ENCODE measurements around the gene SNX10.

Gene SNX10

DNA sequence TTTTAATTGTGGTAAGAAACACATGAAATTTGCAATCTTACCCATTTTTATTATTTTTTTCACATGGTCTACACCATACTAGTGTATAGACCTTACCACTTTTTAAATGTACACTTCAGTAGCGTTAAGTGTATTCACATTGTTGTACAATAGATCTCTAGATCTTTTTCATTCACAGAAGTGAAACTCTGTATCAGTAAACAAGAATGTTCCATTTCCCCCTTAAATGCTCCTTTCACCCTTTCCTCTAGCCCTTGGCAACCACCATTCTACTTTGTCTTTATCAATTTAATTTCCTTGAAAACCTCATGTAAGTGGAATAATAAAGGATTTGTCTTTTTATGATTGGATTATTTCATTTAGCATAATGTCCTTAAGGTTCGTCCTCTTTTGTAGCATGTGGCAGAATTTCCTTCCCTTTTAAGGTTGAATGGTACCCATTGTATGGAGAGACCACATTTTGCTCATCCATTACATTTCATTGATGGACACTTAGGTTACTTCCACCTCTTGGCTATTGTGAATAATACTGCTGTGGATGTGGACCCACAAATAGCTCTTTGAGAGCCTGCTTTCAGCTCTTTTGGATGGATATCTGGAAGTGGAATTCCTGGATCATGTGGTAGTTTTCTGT, 45.7 kb downstream of the SNX10 start:
- DNase-seq (ENCODE audit: low read depth in 2 of 2), result no peak

DNA sequence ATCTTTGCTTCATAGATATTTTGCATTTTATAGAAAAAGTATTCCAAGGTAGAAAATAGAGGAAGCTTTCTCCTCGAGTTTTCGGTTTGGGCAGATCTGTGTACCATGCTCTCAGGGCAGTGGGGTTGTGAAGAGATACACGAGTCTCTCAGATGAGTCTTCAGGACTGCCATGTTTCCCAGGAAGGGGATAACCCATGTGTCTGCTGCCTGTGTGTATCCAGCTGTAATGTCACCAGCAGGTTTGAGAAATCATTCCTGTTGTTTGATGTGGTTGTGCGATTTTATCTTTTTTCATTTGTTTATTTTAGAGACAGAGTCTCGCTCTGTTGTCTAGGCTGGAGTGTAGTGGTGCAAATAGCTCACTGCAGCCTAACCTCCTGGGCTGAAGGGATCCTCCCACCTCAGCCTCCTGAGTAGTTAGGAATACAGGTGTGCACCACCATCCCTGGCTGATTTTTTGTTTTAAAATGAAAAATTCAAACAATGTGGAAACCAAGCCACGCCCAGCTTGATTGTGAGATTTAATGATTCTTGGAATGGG, 48.9 kb downstream of the SNX10 start:
- DNase-seq (ENCODE audit: low read depth in 2 of 2), result no peak

DNA sequence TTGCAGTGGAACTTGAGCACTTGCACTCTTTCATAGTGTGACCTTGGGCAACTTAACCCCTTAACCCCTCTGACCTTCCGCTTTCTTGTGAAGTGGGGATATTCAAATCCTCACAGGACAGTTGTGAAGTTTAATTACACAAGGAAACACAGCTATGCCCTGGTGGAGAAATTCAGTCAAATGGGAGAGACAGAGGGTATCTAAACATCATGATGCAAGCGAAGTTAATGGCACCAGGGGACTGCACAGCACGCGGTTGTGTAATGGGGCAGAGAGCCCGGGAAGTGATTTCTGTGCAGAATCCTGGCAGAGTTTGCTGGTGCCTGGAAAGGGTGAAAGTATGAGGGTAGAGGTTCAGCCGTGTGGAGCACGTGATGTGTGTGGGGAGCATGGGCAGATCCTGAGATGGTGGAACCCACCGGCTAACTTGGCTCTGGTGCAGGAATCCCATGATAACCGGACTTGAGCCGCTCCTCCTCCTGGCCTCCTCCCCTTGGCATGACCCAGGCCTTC, 51.7 kb downstream of the SNX10 start:
- DNase-seq (ENCODE audit: low read depth in 2 of 2), result no peak

DNA sequence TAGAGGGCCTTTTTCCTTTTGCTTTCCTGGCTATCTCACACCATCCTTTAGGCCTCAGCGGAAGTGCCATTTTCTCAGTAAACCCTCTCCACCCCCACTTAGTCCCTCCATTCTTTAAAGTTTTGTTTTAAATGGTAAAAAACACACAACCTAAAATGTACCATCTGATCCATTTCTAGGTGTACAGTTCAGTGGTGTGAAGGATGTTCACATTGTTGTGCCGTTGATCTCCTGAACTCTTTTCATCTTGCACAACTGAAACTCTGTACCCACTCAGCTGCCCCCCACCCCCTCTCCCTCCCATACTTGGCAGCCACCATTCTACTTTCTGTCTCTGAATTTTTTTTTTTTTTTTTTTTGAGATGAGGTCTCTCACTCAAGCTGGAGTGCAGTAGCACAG, 52.2 kb downstream of the SNX10 start:
- DNase-seq (ENCODE audit: low read depth in 2 of 2), result no peak

DNA sequence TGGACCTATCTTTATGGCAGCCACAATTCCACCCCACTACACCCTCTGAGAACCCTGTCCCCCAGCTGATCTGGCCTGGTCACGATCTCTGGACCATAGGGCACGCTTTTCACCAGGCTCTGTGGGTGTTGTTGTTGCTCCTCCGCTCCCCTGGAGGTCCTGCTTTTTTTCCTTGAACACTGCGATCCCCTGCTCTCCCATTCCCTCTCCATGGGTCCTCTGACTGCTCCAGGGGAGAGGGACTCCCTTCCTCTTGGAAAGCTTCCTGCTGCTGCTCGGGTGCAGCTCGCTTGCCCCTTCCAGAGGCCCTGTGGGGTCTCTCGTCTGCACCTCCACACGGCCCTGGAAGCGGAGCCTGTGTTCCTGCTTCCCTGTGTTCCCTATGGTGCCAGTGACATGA, 53.5 kb downstream of the SNX10 start:
- DNase-seq (ENCODE audit: low read depth in 2 of 2), result no peak

DNA sequence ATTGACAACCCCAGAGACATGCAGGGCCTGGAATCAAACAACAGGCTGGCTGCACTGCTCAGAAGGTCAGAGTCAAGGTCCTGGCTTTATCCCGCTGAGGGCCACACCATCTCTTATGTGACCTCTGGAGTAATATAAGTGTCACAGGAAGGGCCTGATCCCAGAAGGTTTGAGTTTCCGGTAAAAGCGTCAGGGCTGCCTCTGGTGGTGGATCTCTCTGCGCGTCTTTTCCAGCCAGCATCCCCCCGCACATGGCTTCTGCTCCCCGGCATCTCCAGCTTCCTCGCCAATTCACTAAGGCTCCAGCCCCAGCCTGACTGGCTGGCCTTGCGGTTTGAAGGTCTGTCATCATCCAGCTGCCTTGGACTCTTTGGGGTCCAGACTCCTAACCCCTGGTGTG, 54.2 kb downstream of the SNX10 start:
- DNase-seq (ENCODE audit: low read depth in 2 of 2), result no peak

DNA sequence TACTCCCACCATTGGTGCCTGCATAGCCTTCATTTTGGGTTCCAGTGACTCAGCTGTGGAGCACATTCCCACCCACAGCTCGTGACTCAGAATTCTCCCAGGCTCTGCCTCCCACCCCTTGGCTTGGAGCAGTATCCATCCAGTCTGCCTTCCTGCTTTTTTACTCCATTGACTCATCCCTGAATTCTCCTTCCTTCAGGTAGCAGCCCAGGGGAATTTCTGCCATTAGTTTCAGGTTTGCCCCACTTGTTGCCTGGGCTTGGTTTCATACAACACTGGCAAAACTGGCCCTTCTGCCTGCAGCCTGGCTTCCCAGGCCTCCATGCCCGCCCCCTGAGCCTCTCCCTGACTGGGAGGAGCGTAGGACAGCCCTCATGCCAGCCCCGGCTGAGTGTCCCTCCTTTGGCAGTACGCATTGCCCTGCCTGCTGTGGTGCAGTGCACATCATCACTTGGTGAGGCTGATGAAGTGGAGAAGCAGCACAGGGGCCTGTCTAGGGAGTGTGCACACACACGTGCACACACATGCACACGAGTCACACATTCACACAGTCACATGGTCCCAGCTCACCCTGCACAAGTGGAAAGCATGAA, 55.0 kb downstream of the SNX10 start:
- DNase-seq (ENCODE audit: low read depth in 2 of 2), result no peak

DNA sequence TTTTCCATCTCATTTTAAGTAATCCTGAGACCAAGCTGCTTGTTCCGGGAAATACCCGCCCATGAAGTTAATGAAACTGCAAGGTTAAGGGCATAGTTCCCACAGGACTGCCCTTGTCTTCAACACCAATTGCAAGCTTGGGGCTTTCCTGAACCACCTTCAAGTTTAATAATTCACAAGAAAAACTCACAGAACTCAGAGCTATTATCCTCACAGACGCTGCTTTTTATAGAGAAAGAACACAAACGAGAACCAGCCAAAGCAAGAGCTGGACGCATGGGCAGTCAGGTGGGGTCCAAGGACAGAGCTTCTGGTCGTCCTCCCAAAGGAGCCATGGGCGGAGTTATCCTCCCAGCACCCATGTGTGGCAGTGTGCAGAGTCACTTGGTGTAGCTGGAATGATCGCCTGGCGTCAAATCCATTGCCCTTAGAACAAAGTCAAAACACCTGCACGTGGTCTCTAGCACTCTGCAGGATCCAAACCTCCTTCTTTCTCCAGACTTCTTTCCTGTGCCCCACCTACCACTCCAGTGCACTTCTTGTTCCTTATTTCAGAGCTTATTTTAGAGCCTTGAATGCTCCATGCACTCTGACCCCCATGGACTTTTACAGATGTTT, 56.7 kb downstream of the SNX10 start:
- no peak for DNase-seq (ENCODE audit: low read depth in 2 of 2)

DNA sequence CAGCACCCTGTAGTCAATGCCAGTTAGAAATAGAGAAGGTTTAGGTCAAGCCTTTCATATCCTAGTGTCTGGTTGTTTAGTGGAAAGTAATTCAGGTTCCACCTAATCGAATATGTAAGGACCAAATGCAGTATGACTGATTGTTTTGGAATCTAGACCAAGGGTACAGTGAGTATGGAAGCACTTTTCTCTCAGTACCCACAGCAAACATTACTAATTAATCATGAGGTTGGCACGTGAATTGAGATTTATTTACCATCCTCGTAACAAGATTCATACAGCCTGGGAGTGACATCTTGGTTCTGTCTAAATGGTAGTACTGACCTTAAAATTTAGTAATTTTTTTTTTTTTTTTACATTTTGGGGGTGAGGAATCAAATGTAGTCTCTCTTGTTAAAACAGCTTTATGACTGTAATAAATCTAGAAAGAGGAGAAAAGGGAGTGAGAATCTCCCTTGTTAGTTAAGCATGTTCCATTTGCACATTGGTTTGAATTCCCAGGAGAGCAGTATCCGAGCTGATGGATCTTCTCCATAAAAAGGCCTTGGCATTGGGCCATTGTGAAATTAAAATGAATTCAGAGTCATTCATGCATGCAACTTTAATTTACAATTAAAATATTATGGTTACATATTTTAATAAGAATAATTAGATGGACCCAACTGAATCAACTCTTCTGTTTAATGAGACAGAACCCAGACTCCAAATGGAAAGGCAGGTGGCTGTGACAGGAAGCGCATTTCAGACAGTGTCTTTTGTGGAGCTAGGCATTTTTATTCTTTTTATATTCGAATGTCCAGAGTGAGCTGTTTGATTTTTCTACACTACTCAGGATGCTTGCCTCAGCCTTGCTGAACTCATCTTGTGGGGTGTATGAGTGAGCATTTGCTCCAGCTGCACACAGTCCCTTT, 57.6 kb downstream of the SNX10 start:
- no peak for DNase-seq (ENCODE audit: low read depth in 2 of 2)

DNA sequence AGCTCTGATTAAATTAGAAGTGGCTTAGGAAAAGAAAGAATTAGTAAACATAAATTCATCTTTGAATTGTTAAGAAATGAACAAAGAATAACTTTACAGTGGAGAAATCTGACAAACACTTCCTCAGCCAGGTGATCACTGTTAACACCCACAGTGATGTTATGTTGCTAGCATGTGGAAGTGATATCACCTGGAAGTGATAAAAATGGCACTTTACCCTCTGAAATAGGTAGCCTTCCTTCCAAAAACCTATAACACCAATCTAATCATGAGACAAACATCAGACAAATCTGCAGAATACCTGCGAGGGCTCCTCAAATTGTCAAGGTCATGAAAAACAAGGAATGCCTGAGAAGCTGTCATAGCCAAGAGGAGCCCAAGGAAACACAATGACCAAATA, 59.5 kb downstream of the SNX10 start:
- no peak for DNase-seq (ENCODE audit: low read depth in 2 of 2)

DNA sequence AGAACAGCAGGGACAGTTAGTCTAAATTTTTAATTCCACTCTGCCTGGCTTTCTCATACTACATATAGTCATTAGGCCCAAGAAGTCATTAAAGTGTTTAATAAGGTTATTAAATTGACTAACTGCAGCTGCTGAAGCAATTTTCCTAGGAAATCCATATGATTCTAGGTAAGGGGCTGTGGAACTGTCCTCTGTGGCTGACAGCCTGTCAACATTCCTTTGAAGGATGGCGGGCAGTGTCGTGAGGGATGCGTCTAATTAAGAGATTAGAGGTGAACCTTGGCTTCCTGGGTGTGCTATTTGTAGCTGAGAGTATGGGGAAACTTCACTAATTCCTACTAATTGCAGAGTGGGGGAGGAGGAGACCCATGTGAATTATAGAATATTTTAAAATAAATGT, 64.6 kb downstream of the SNX10 start:
- DNase-seq (ENCODE audit: low read depth in 2 of 2), result no peak

DNA sequence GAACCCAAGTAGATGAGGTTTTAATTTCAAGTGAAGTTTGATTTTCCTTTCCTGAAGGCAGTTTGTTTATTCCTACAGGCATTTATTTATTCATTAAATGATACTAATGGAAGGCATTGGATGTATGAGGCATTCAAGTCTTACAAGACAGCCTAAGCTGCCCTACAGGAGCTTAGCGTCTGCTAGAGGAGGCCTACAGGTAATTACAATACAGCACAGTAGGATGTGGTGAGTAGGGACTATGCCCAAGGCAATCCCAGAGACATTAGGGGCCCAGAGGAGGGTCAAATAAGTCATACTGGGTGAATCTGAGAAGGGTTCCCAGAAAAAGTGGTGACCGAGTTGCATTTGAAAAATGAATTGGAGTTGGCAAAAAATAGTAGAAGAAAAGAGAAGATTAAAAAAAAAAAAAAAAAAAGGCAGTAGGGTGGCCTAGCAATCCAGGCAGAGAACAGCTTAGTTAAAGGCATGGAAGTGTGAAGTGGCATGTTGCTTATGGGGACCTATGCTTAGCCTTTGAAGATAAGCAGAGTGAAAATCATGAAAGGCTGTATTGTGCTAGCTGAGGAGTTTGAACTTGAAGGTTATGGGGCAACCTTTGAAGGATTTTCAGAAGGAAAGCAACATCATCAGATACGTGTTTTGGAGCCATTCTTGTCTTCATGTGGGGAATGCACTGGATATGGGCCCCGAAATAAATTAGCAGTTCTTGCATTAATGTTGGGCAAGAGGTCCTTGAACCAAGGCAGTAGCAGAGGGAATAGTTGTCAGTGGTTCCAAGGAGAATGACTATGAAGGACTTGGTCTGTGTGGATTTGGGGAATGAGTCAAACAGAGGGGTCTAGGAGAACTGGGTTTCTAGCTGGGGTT, 65.5 kb downstream of the SNX10 start:
- no peak for DNase-seq (ENCODE audit: low read depth in 2 of 2)

DNA sequence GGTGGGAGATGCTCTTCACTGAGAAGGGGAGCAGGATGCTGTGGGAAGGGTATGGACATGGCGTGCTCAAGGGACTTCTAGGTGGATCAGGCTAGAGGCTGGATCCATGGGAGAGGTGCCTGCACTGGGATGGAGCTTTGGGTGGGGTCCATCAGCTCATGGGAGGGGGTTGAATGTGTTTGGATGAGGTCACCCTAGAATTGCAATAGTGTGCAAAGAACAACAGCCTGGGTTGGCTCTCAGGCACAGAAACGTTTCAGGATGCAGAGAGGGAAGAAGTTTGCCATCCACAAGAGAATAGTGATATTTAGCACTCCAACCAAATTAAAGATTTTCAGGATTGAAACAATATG, 66.1 kb downstream of the SNX10 start:
- no peak for DNase-seq (ENCODE audit: low read depth in 2 of 2)

DNA sequence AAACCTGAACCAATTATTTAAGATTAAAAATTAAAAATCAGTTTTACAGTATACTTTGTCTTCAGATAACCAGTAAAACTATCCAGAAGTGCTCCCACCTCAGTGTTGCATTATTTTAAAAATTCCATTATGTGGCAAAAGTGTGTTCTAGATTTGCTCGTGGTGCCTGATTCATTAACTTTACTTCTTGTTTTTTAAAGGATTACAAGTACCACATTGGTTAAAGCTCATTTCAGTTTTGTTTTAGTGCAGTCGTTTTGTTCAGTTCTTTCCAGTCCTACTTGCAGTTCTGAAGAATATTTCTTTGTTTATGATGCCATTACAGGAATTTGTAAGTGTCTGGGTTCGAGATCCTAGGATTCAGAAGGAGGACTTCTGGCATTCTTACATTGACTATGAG, 69.0 kb downstream of the SNX10 start:
- DNase-seq (ENCODE audit: low read depth in 2 of 2), result no peak

DNA sequence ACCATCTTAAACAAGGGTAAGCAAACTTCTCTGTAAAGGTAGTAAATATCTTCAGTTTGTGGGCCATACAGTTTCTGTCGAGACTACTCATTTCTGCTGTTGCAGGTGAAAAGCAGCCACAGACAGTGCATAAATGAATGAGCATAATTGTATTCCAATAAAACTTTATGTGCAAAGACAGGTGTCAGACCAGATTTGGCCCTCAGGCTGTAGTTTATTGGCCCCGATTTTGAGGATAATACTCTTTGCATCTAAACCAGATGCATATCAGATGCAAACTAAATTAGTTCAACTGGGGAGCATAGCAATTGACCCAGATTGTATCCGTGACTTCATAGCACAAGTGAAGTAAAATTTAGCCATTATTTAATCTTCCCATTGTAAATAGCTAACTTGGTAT, 70.0 kb downstream of the SNX10 start:
- no peak for DNase-seq (ENCODE audit: low read depth in 2 of 2)

DNA sequence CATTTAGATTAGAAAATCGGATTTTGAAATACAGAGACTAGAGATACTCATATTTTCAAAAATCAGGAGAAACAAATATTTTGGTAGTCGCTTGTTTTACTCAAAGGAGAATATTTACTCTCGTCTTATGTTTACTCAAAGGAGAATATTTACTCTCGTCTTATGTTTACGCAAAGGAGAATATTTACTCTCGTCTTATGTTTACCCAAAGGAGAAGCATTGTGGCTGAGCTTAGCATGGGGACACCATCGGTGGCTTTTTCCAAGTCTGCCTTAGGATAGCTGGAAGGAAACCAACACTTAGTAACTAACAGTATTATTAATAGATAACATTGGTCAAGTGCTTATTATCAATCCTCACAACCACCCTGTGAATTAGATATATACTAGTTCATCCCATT, 71.8 kb downstream of the SNX10 start:
- DNase-seq (ENCODE audit: low read depth in 2 of 2), result no peak

DNA sequence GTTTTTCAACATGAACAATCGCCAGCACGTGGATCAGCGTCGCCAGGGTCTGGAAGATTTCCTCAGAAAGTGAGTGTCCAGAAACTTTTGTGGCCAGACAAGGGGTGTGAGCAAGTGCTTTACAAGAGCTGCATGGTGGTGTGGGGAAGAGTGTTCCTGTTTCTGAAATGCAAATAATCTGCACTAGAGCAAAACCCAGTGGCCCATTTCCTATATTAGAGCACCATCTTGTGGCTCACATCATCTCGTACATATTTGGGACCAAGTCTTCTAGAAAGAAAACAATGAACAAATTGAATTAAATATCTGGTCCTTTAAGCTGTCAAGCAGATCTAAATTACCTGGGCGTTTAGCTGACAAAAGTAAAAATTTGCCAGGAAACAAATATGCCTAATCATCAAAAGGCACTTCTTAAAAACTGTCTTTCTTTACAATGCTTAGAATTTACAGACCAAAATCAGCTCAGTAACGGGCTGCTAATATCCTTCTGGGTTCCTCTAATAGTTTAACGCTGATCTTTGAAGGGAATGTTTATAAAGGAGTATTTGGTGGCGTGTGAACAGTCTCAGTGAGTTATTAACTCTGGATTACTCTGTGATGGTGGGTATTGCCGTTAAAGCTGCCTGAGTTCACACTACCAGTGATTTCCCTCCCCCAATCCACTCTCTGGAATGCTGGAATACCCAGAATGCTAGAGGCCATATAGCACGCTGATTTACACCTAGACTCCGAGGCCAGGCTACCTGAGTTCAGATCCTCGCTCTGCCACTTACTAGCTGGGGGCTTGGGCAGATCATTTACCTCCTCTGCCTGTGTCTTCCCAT, 73.6 kb downstream of the SNX10 start:
- DNase-seq (ENCODE audit: low read depth in 2 of 2), result peak; percentile 30

DNA sequence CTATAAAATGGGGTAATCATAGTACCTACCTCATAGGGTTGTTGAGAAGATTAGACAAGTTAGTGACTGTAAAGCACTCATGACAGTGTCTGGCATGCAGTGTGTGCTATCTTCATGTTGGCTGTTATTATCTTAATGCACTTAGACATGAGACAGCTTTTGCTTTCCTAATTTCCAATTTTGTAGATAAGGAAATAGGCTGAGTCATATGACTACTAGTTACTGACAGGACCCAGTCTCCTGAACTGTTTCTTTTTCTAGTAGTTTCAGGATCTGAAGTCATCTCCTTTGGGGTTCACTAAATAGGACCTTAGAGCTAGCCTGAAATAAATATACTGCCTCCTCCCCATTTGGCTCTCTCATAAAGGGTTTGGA, 74.2 kb downstream of the SNX10 start:
- no peak for DNase-seq (ENCODE audit: low read depth in 2 of 2)

DNA sequence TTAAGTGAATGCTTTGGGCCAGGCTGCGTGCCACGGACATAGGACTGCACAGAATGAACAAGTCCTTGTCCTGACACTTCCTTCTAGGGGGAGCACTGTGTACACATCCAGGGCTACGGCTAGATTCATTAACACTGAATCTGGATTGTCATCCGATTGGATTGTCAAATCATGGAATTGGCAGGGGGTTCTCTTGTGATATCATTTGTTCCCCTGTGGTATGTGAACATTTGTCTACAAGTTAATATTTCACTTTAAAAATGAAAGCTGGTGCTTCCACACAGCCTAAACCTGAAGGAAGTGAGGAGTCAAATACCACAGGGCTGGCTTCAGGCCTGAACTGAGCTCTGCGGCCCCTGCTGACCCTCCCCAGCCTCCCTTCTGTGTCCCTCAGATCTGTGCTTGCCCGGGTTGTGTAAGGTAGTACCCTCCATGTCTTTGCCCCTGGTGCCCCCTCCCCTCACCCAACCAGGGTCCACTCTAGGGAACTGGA, 75.6 kb downstream of the SNX10 start:
- DNase-seq (ENCODE audit: low read depth in 2 of 2), result no peak

DNA sequence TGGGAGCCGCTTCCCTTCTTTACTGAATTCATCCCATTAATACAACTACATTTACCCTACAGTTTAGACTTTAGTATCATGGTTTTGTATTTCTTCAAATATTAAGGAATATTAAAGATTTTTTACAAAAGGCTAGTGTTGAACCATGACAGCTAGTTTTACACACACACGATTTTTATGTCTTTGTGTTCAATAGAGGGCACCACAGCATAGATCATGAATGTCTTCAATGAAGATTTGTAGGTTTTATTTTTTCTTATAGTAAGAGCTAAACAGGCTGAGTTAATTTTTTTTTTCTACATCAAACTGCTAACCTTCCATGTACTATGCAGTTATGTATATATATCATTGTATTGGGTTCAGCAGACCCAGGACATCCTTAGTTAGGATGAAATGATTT, 76.9 kb downstream of the SNX10 start:
- DNase-seq (ENCODE audit: low read depth in 2 of 2), result no peak

Data from fibroblast of skin of left quadriceps (primary cell).